Body of pancreas (tissue), 4 donors: ENCODE data around the gene TNNT2.

Experiments used
- POLR2A ChIP-seq, 3 donors: fragments of 450-650 bp; IDR thresholded peaks; one replicate each; pipeline ENCODE4 v1.6.1; 2016; ENCODE audit warnings: antibody characterized with exemption in 3 of 3, mild to moderate bottlenecking in 2 of 3
- TF ChIP-seq, protein P1 (sequence below), 7 experiments: fragments of 450-650 bp in 4 of 7; fragments of 200-600 bp in 3 of 7; sonication (generic) in 3 of 7; IDR thresholded peaks; one replicate each; pipeline ENCODE4 v1.5.1; 2016 to 2019; ENCODE audit warnings: antibody characterized with exemption in 7 of 7

DNA sequence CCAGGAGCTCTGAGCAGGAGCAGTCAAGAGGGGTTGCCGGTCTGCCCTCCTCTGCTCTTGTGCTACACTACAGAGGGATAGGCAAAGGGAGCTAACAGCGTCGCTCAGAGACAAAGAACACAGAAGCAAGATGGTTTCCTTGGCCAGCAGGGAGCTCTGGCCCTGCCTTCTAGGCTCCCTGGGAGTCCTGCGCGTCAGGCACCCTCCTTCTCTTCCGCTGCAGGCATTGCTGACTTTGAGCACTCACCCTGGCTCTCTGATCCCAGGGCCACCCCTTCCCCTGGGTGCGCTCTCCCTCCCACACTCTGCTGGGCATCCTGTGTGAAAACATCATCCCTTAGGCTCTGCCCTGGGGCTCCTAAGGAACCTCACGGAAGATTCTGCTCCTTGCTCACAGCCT is 43.6 kb upstream of the TNNT2 start:
- TF ChIP-seq, protein P1, sequence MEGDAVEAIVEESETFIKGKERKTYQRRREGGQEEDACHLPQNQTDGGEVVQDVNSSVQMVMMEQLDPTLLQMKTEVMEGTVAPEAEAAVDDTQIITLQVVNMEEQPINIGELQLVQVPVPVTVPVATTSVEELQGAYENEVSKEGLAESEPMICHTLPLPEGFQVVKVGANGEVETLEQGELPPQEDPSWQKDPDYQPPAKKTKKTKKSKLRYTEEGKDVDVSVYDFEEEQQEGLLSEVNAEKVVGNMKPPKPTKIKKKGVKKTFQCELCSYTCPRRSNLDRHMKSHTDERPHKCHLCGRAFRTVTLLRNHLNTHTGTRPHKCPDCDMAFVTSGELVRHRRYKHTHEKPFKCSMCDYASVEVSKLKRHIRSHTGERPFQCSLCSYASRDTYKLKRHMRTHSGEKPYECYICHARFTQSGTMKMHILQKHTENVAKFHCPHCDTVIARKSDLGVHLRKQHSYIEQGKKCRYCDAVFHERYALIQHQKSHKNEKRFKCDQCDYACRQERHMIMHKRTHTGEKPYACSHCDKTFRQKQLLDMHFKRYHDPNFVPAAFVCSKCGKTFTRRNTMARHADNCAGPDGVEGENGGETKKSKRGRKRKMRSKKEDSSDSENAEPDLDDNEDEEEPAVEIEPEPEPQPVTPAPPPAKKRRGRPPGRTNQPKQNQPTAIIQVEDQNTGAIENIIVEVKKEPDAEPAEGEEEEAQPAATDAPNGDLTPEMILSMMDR (IDR thresholded peaks at IDR 0.05): no peak
- no peak for TF ChIP-seq POLR2A (IDR thresholded peaks at IDR 0.05)
